HT1080 (cell line): ENCODE results near the gene RAD51B. TPM values are rescaled to one million over a fixed set of nuclear protein-coding genes. Genes with fewer than 3 reads are reported as not detected.
"Not testable (repeated sequence)": the region's sequence is repeated elsewhere in the genome, so short reads cannot be mapped to it uniquely, and the experiment has no call there.

Source experiments
- DNase-seq: peaks from one replicate; pipeline ENCODE4 v3.0.0-alpha.2; 2015; ENCODE audit warnings: low read depth
- polyA plus RNA-seq, 2 experiments: library from polyadenylated mRNA; depleted of rRNA; stranded (reverse); fragments of >200 nt; gene quantifications; 2 replicates each; pipeline ENCODE4 v1.2.3, GENCODE V29; 2015
- total RNA-seq: library from RNA; depleted of rRNA; stranded (reverse); fragments of >200 nt; shearing (Covaris generic); gene quantifications from 2 replicates; pipeline ENCODE4 v1.2.3, GENCODE V29; 2014; rRNA removed

RAD51B gene
- total RNA-seq = 8.5 and 9.4 TPM in 2 replicates
- polyA plus RNA-seq (2015; cell fraction: cytosol; rRNA removed) = 5.2 and 5.6 TPM in 2 replicates
- 5.4 and 6.4 TPM in 2 replicates for polyA plus RNA-seq (2015; cell fraction: nucleus; rRNA removed)

GRCh38 chr14:67819563-67820421, at the start of gene RAD51B:
RAD51B (plus strand) TSS chr14:67819779.
- peak; percentile 80 for DNase-seq

- DNase-seq = no peak
Measured at GRCh38 chr14:67773844-67774377, 45.7 kb upstream of the RAD51B start.

- DNase-seq = no peak
Measured at GRCh38 chr14:67776653-67777322, 42.8 kb upstream of the RAD51B start.

GRCh38 chr14:67778792-67779191, 40.8 kb upstream of the RAD51B start:
- DNase-seq = no peak

- DNase-seq = no peak
Measured at GRCh38 chr14:67782090-67782489, 37.5 kb upstream of the RAD51B start.

- no peak for DNase-seq
Measured at GRCh38 chr14:67784244-67784823, 35.2 kb upstream of the RAD51B start.

GRCh38 chr14:67785270-67786109, 34.1 kb upstream of the RAD51B start:
- DNase-seq = no peak

- DNase-seq = no peak
Measured at GRCh38 chr14:67787673-67788072, 31.9 kb upstream of the RAD51B start.

- DNase-seq = no peak
Measured at GRCh38 chr14:67798731-67799130, 20.8 kb upstream of the RAD51B start.

- DNase-seq = no peak
Measured at GRCh38 chr14:67800743-67801142, 18.8 kb upstream of the RAD51B start.

- no peak for DNase-seq
Measured at GRCh38 chr14:67806246-67806645, 13.3 kb upstream of the RAD51B start.

GRCh38 chr14:67814821-67815220, 4.8 kb upstream of the RAD51B start:
- no peak for DNase-seq

- DNase-seq = peak; percentile 18
Measured at GRCh38 chr14:67815573-67816225, 3.9 kb upstream of the RAD51B start.

- peak; percentile 96 for DNase-seq
Measured at GRCh38 chr14:67816326-67817002, 3.1 kb upstream of the RAD51B start, which contains the start of gene ZFYVE26. ZFYVE26 (minus strand) TSS chr14:67816590; CDS start chr14:67815963, 627 bp downstream.

- DNase-seq = no peak
Measured at GRCh38 chr14:67817750-67818438, 1.7 kb upstream of the RAD51B start.

GRCh38 chr14:67818476-67818875, 1.1 kb upstream of the RAD51B start:
- DNase-seq = not testable (repeated sequence)

GRCh38 chr14:67820428-67820971, 921 bp downstream of the RAD51B start:
- DNase-seq = peak; percentile 15

- no peak for DNase-seq
Measured at GRCh38 chr14:67821121-67821520, 1.5 kb downstream of the RAD51B start.

- no peak for DNase-seq
Measured at GRCh38 chr14:67831113-67831512, 11.5 kb downstream of the RAD51B start.
